Activated T-helper 2 cell treated with anti-CD3 and anti-CD28 coated beads, Interferon-gamma antibody, Interleukin-2, Interleukin-4, amounts not matched to agents 10 μg/mL and 5 μg/mL and 100 μg/mL, durations not matched to agents 14 hours and 24 hours and 36 hours (primary cell): ENCODE results near the gene TMEM135. TPM values are rescaled to one million over a fixed set of nuclear protein-coding genes. Genes with fewer than 3 reads are reported as not detected.
"Not testable (repeated sequence)": the region's sequence is repeated elsewhere in the genome, so short reads cannot be mapped to it uniquely, and the experiment has no call there.

Experiments used
- DNase-seq: peaks from one replicate; pipeline ENCODE4 v3.0.0; 2021; ENCODE audit warnings: low spot score
- H3K27ac Mint-ChIP-seq: one replicate; pipeline ENCODE4 v1.8.0; 2021; ENCODE audit warnings: mixed read lengths
- H3K27me3 Mint-ChIP-seq: one replicate; pipeline ENCODE4 v1.8.0; 2021; ENCODE audit warnings: low read depth, mixed read lengths
- H3K36me3 Mint-ChIP-seq: one replicate; pipeline ENCODE4 v1.8.0; 2021; ENCODE audit warnings: low read depth, mixed read lengths
- H3K4me1 Mint-ChIP-seq: one replicate; pipeline ENCODE4 v1.8.0; 2021; ENCODE audit warnings: low read depth, mixed read lengths
- H3K4me3 Mint-ChIP-seq: one replicate; pipeline ENCODE4 v1.8.0; 2021; ENCODE audit warnings: low read depth, mild to moderate bottlenecking, moderate library complexity, mixed read lengths
- H3K9me3 Mint-ChIP-seq: one replicate; pipeline ENCODE4 v1.8.0; 2021; ENCODE audit warnings: mixed read lengths
- intact Hi-C: fragments of 100-400 bp; cut with micrococcal nuclease; formaldehyde crosslinking; loops from one replicate; pipeline ENCODE4 v1.15.1; 2023
- total RNA-seq: library from RNA; stranded (reverse); gene quantifications from 2 replicates; pipeline ENCODE4 v1.2.3, GENCODE V29; 2022

TMEM135 gene
- total RNA-seq, 1 donor from 2014 or later, result 40.2 TPM

DNA sequence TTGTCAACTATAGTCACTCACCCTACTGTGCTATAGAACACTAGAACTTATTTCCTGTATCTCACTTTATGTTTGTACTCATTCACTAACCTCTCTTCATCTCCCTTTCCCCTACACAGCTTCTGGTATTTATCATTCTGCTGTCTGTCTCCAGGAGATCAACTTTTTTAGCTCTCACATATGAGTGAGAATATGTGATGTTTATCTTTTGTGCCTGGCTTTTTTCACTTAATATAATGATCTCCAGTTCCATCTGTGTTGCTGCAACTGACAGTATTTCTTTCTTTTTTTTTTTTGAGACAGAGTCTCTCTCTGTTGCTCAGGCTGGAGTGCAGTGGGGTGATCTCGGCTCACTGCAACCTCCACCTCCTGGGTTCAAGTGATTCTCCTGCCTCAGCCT lies 68.1 kb downstream of the TMEM135 start:
- H3K9me3 Mint-ChIP-seq, intact Hi-C loops, H3K4me3 Mint-ChIP-seq, H3K27ac Mint-ChIP-seq, DNase-seq, H3K27me3 Mint-ChIP-seq, H3K4me1 Mint-ChIP-seq: not testable (repeated sequence)
- H3K36me3 Mint-ChIP-seq, result peaks cover 44% of the 10 kb centered on the region

DNA sequence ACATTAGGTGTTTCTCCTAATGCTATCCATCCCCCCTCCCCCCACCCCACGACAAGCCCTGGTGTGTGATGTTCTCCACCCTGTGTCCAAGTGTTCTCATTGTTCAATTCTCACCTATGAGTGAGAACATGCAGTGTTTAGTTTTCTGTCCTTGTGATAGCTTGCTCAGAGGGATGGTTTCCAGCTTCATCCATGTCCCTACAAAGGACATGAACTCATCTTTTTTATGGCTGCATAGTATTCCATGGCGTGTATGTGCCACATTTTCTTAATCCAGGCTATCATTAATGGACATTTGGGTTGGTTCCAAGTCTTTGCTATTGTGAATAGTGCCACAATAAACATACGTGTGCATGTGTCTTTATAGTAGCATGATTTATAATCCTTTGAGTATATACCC lies 69.6 kb downstream of the TMEM135 start:
- H3K27me3 Mint-ChIP-seq, intact Hi-C loops, DNase-seq, H3K27ac Mint-ChIP-seq, H3K4me3 Mint-ChIP-seq, H3K4me1 Mint-ChIP-seq, H3K9me3 Mint-ChIP-seq: not testable (repeated sequence)
- H3K36me3 Mint-ChIP-seq, result peaks cover 41% of the 10 kb centered on the region

DNA sequence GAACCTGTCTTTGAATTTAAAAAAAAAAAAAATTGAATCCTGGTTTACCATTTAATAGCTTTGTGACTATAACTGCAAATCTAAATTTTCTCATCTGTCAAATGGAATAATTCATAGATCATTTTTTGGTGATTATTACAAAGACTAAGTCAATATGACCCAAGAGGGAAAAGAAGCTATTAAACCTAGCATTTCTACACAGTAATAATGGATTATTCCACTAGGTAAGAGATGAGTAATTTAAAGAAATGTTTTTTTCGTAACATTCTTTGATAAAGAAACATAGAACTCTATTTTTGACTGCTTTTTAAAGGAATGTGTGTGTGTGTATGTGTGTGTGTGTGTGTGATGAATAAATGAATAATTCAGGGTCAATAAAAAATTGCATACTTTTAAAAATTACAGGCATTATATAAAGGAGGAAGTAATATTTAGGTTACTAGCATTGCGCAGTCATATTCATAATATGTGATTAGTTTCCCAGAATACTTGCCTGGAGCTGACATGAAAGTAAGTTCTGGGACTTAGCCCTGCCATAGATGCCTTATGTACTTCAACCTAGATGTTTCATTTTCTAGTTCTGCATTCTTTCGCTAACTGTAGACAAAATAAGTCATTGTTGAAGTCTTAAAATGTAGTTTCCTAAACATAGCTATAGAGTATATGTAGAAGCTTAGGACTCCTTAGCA lies 72.9 kb downstream of the TMEM135 start:
- intact Hi-C loops, result no loop called here
- Mint-ChIP-seq H3K36me3 (peaks cover 27% of the 10 kb centered on the region), H3K9me3 (peaks cover 9% of the 10 kb centered on the region)

DNA sequence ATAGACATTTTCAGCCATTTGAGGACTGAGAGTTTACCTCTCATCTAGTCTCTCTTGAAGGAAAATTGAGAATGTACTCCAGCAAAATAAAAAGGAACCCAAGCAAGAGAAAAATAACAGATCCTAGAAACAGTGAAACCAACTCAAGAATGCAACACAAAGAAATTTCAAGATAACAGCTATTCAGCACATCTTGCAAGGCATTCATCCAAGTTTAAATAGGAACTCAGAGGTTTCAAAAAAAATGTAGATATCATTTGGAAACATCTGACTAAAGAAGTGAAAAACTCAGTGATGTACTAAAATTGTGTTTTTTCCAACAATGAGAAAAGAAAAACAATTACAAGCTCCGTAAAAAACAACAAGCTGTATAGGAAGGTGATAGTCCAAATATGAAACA lies 76.4 kb downstream of the TMEM135 start:
- Mint-ChIP-seq H3K4me3 (no peak overlapping the region), H3K9me3 (no peaks in the 10 kb centered on the region), H3K27ac (no peak overlapping the region), H3K36me3 (peaks cover 3% of the 10 kb centered on the region), H3K4me1 (peaks cover 9% of the 10 kb centered on the region), H3K27me3 (no peaks in the 10 kb centered on the region)
- DNase-seq, result no peak
- intact Hi-C loops, result no loop called here

More for the DNA sequence above, 72.9 kb downstream of the TMEM135 start:
- no peak overlapping the region for H3K4me3 Mint-ChIP-seq
- peaks cover 3% of the 10 kb centered on the region for H3K4me1 Mint-ChIP-seq
- H3K27me3 Mint-ChIP-seq, result no peaks in the 10 kb centered on the region
- no peak overlapping the region for H3K27ac Mint-ChIP-seq
- DNase-seq, result no peak

DNA sequence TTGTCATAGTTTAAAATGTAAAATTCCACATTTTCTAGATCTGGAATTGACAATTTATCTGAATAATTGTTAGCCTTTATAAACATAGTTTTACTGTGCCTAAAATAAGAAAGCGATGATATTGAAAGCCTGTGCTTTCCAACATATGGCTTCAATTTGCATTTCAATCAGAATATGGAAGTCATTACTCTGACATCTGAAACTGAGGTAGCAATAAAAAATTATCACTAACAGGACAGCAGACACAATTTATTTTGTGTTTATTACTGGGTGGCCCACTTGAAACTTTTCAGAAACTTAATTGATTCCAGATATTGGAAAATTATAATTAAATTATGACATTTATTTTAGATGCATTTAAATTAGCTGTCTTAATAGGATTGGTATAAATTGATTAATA lies 78.5 kb downstream of the TMEM135 start:
- DNase-seq, result no peak
- H3K27me3 Mint-ChIP-seq, result no peaks in the 10 kb centered on the region
- H3K4me1 Mint-ChIP-seq, result peaks cover 7% of the 10 kb centered on the region
- H3K36me3 Mint-ChIP-seq, result peaks cover 6% of the 10 kb centered on the region
- intact Hi-C loops, result no loop called here
- H3K27ac Mint-ChIP-seq, result no peak overlapping the region
- H3K4me3 Mint-ChIP-seq, result no peak overlapping the region
- H3K9me3 Mint-ChIP-seq, result no peaks in the 10 kb centered on the region

DNA sequence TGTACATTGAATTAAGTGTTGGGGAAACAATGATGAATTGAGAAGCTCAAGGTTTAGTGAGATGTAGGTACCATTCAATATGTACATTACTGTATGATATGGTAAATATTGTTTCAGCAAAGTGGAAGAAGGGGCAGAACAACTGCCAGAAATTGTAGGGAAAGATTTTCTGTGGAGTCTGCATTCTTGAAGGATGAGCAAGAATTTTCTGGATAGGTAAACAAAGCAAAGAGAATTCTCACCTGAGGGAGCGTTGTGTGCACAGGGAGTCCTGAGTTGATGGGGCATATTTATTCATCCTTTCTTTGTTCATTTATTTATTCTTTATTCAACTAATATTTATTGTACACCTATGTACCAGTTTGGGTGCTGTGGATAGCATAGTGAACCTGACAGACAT lies 83.2 kb downstream of the TMEM135 start:
- peaks cover 6% of the 10 kb centered on the region for H3K36me3 Mint-ChIP-seq
- peaks cover 7% of the 10 kb centered on the region for H3K4me1 Mint-ChIP-seq
- H3K4me3 Mint-ChIP-seq, result no peak overlapping the region
- no peak overlapping the region for H3K27ac Mint-ChIP-seq
- no peaks in the 10 kb centered on the region for H3K27me3 Mint-ChIP-seq
- H3K9me3 Mint-ChIP-seq, result no peaks in the 10 kb centered on the region
- intact Hi-C loops, result no loop called here
- no peak for DNase-seq

DNA sequence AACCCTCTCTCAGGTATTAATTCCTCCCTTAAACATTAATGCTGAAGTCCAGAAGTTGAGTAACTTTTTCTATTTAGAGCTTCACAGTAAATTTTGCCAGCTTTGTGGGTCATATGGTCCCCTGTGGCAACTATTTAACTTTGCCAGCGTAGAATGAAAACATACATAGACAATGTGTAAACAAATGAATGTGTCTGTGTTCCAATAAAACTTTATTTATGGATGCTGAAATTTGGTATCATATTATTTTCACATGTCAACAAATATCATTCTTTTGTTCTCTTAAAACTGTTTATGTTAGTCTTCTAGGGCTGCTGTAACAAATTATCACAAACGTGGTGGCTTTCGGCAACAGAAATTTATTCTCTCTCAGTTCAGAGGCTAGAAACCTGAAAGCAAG lies 85.1 kb downstream of the TMEM135 start:
- Mint-ChIP-seq H3K27ac (no peak overlapping the region), H3K4me1 (peaks cover 4% of the 10 kb centered on the region), H3K36me3 (peaks cover 3% of the 10 kb centered on the region), H3K27me3 (no peaks in the 10 kb centered on the region), H3K9me3 (no peaks in the 10 kb centered on the region), H3K4me3 (no peak overlapping the region)
- DNase-seq, result no peak
- intact Hi-C loops, result no loop called here

DNA sequence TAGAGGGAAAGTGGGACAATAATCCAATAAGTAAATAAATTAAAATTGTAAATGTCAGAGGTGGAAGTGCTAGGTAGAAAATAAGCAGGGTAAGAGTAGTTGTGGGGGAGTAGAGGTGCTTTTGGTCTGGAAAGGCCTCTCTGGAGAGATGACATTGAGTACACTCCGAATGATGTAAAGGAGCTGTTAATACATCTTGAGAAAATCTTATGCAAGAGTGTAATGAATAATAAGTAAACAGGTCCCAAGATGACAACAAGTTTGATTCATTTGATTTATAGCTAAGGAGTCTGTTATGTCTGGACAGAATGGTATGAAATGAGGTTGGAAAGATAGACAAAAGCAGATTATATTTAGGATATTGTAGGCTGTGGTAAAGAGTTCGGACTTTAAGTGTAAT lies 87.5 kb downstream of the TMEM135 start:
- no peak overlapping the region for H3K4me3 Mint-ChIP-seq
- H3K9me3 Mint-ChIP-seq, result no peaks in the 10 kb centered on the region
- no peaks in the 10 kb centered on the region for H3K27me3 Mint-ChIP-seq
- H3K4me1 Mint-ChIP-seq, result no peaks in the 10 kb centered on the region
- peaks cover 3% of the 10 kb centered on the region for H3K36me3 Mint-ChIP-seq
- H3K27ac Mint-ChIP-seq, result no peak overlapping the region
- DNase-seq, result no peak
- intact Hi-C loops, result no loop called here

DNA sequence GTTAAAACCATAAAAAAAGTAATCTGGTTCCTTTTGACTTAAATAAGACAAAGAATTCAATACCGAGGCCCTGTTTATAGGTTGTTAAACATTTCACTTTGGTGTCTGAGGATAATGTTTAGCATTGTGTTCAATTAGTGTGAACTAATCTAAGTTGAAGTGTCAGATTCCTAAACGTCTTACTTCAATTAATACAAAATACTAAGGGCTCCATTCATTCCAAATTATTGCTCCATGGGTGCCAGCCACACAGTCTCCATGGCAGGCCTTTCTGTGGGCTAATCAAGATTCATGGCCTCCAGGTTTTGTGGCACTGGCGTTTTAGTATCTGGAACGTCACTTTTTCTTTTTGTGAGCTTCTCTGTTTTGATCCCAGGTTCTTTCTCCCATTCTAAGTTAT lies 89.4 kb downstream of the TMEM135 start:
- no peaks in the 10 kb centered on the region for H3K9me3 Mint-ChIP-seq
- no peaks in the 10 kb centered on the region for H3K4me1 Mint-ChIP-seq
- H3K4me3 Mint-ChIP-seq, result no peak overlapping the region
- intact Hi-C loops, result no loop called here
- no peak for DNase-seq
- H3K27ac Mint-ChIP-seq, result no peak overlapping the region
- H3K36me3 Mint-ChIP-seq, result no peaks in the 10 kb centered on the region
- H3K27me3 Mint-ChIP-seq, result no peaks in the 10 kb centered on the region

DNA sequence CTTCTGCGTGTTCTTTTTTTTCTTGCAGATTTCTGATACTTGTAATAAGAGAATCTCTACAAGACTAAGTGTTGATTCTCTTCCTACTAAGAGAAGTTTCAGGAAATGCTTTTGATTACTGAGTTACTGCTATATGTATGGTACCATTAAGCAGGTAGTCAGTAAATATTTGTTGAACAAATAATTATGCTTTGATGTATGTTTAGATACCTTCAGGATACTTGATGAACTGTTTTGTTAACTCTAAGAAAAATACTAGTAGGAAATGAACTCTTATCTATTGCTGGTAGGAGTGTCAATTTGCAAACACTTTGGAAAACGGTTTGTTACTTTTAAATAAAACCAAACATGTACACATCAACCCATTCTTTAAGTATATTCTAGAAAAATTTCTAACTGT lies 90.6 kb downstream of the TMEM135 start:
- Mint-ChIP-seq H3K9me3 (no peaks in the 10 kb centered on the region), H3K27ac (no peak overlapping the region), H3K4me3 (no peak overlapping the region), H3K36me3 (no peaks in the 10 kb centered on the region), H3K4me1 (no peaks in the 10 kb centered on the region), H3K27me3 (no peaks in the 10 kb centered on the region)
- intact Hi-C loops, result no loop called here
- no peak for DNase-seq

DNA sequence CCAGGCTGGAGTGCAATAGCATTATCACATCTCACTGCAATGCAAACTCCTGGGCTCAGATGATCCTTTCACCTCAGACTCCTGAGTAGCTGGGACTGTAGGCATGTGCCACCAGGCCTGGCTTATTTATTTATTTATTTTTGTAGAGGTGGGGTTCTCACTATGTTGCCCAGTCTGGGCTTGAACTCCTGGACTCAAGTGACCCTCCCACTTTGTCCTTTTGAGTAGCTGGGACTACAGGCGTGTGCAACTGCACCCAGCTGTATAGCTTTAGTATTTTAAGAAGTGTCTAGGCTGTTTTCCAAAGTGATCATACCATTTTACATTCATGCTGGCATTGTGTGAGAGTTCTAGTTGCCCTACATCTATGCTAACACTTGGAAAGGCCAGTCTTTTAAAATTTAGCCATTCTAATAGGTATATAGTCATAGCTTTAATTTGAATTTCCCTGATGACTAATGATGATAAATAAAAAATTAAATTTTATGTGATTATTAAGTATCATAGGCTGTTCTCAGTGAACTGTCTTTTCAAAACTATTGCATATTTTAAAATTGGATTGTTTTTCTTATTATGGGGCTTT lies 96.9 kb downstream of the TMEM135 start:
- Mint-ChIP-seq H3K36me3 (peaks cover 8% of the 10 kb centered on the region), H3K4me1 (no peaks in the 10 kb centered on the region), H3K9me3 (no peaks in the 10 kb centered on the region), H3K4me3 (no peak overlapping the region), H3K27ac (no peak overlapping the region), H3K27me3 (no peaks in the 10 kb centered on the region)
- intact Hi-C loops, result no loop called here
- no peak for DNase-seq

DNA sequence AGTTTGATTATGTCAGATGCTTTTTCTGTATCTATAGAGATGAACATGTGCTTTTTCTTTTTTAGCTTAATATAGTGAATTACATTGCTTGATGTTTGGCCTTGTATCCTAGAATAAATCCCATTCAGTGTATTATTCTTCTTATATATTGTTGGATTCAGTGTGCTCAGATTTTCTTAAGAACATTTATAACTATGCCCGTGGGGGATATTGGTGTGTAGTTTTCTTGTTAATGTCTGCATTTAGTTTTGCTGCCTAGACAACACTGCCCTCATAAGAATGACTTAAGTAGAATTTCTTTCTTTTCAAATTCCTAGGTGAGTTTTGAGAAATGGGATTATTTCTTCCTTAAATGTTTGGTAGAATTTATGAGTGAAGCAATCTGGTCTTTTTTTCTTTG lies 98.5 kb downstream of the TMEM135 start:
- Mint-ChIP-seq H3K36me3 (peaks cover 14% of the 10 kb centered on the region), H3K9me3 (peaks cover 6% of the 10 kb centered on the region), H3K27ac (no peak overlapping the region), H3K4me3 (no peak overlapping the region), H3K4me1 (no peaks in the 10 kb centered on the region), H3K27me3 (no peaks in the 10 kb centered on the region)
- intact Hi-C loops, result no loop called here
- no peak for DNase-seq

DNA sequence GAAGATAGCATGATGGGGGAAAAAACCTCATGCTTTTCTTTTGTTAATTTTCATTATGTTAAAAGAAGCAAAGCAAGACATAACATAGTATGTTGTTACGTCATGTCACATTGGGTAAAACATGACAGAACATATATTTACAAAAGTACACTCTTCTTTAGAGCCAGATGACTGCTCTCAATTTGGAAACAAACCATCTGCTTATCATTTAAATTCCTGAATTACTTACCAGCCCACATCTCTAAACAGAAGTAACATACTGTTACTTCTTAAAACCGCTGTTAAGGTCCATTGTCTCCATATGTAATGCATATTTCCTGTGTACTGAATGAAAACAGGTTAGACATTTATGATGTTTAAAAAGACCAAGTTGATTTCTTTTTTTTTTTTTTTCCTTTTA lies 100.0 kb downstream of the TMEM135 start:
- peaks cover 6% of the 10 kb centered on the region for H3K9me3 Mint-ChIP-seq
- H3K4me1 Mint-ChIP-seq, result peaks cover 1% of the 10 kb centered on the region
- H3K27ac Mint-ChIP-seq, result no peak overlapping the region
- DNase-seq, result no peak
- H3K4me3 Mint-ChIP-seq, result no peak overlapping the region
- no peaks in the 10 kb centered on the region for H3K27me3 Mint-ChIP-seq
- H3K36me3 Mint-ChIP-seq, result peaks cover 14% of the 10 kb centered on the region
- intact Hi-C loops, result no loop called here
